RWPE1 (cell line): ENCODE measurements around the gene SNRNP27.

ENCODE experiments used
- CTCF ChIA-PET: fragments of 350-600 bp; sonication (Branson Sonifier 250); formaldehyde crosslinking; extraction: SDS; loops from one replicate; lab custom pipeline; 2021; lab: Yijun Ruan, JAX
- POLR2A ChIA-PET: fragments of 400-600 bp; formaldehyde crosslinking; extraction: SDS; loops from one replicate; lab custom pipeline; 2020; ENCODE audit warnings: antibody characterized with exemption; ENCODE audit not compliant: low non-redundant PET; lab: Yijun Ruan, JAX
- DNase-seq: peaks from one replicate; pipeline ENCODE4 v3.0.0; 2012; ENCODE audit warnings: low spot score
- H3K27ac ChIP-seq: fragments of 450-650 bp; 2 replicates; pipeline ENCODE4 v1.5.1; 2017
- TF ChIP-seq, protein P1 (sequence below): fragments of 450-650 bp; conservative IDR thresholded peaks from 2 replicates; pipeline ENCODE4 v1.5.1; 2017; ENCODE audit warnings: low read depth, mild to moderate bottlenecking

SNRNP27 gene

DNA sequence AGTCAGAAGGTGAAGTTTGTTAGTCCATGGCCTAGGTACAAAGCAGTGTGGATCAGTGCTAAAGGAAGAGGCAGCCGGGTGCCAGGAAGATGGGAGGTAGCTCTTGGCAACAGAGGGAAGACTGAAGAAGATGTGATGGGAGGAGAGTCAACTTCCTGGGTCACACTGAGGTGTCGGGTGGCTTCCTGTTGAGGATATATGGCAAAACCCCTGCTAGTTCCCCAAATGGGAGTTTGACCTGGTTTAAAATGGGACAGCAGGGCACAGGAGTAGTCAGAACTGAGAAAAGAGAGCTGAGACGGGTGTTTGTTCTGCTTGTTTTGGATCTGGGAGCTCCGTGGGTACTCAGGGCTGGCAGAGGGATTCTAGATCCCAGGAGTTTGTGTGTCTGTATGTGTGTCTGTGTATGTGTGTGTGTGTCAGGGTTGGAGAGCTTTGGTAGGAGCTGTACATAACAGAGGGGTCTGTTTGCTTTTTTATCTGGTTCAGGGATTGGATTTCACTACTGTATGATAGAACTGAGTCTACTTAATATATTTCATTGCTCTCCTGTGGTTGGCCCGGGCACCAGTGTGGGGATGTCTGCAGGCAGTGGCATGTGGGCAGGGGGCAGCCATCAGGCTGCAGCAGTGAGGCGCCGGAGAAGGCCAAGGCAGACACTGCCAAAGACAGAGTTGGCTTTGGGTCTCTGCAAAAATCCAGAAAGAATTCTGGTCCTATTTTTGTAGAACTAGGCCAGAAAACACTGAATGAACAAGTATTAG is 38.3 kb downstream of the SNRNP27 start:
- ChIA-PET CTCF (no interaction called here), POLR2A (no interaction called here)
- peak overlapping the region; percentile 21; the same call in 1 of the 2 replicates for H3K27ac ChIP-seq
- TF ChIP-seq, protein P1, sequence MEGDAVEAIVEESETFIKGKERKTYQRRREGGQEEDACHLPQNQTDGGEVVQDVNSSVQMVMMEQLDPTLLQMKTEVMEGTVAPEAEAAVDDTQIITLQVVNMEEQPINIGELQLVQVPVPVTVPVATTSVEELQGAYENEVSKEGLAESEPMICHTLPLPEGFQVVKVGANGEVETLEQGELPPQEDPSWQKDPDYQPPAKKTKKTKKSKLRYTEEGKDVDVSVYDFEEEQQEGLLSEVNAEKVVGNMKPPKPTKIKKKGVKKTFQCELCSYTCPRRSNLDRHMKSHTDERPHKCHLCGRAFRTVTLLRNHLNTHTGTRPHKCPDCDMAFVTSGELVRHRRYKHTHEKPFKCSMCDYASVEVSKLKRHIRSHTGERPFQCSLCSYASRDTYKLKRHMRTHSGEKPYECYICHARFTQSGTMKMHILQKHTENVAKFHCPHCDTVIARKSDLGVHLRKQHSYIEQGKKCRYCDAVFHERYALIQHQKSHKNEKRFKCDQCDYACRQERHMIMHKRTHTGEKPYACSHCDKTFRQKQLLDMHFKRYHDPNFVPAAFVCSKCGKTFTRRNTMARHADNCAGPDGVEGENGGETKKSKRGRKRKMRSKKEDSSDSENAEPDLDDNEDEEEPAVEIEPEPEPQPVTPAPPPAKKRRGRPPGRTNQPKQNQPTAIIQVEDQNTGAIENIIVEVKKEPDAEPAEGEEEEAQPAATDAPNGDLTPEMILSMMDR: no peak
- no peak for DNase-seq

GRCh38 chr2:69932596-69932922 is 38.8 kb downstream of the SNRNP27 start:
- CTCF ChIA-PET: no interaction called here
- no peak for DNase-seq
- no peak overlapping the region for H3K27ac ChIP-seq
- TF ChIP-seq, protein P1: no peak
- POLR2A ChIA-PET: no interaction called here

DNA sequence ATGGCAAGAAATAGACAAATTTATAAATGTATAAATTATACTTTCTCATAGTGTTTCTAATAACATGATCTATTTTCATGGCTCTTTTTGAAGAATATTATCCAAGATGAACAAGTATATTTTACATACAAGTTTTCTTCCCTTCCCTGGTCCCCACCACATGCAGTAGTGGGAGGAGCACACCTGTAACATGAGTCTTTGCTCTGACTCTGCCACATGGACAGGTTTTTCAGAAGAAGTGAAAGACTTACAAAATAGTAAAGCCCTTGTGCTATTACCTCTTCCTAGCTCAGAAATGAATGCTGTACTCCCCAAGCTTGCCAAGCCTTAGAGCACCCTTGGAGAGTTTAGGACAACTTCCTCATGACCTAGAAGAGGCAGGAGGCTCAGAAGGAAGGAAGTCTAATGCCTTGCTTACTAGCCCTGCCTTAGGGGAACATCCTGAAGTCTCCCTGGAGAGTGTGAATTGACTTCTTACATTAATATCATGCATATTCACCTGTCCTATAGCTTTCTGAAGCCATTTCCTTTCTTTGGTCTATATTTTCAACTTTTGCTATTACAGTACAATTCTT is 39.6 kb downstream of the SNRNP27 start:
- TF ChIP-seq, protein P1: no peak
- ChIA-PET CTCF (interaction anchor here (0.9 kb wide), 1 partner anchor 209 kb away, joined by 3 read pairs; no protein-coding TSS in a partner anchor), POLR2A (no interaction called here)
- DNase-seq: no peak
- H3K27ac ChIP-seq: no peak overlapping the region

DNA sequence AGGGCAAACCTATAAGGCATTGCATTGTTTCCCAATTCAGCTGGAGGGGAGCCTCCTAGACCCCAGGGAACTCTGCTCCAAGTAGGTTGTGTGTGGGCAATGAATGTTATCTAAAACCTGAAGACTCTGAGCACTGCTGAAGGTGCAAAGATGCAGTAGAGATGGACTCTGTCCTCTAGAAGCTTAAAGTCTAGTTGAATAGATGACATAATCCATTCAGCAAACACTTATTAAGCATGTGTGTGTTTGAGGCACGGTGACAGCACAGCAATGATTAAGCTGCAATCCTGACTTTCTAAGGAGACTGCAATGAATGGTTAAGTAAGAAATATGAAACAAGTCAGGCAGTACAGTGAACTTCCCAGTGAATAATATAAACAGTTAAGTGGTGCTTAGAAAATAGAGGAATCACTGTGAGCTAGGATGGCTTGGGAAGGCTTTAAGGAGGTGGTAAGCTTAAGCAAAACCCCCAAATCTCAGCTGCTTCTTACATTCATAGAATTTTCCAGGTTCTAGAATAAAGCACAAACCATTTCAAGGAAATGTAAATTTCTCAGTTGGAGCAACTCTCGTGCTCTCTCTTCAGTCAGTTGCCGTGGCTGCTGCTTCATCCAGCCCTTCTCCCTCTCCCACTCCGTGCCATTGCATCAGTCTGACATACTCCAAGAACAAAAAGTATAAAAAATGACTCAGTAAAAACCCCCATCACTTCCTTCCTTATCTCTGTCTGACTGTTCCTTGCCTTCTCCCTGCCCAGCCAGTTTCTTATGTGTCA is 40.3 kb downstream of the SNRNP27 start:
- peak; percentile 72 for DNase-seq
- H3K27ac ChIP-seq: no peak overlapping the region
- ChIA-PET CTCF (interaction anchor here (0.6 to 0.9 kb wide), 2 partner anchors 11 to 209 kb away, joined by 3 to 5 read pairs; no protein-coding TSS in a partner anchor), POLR2A (interaction anchor here (1.1 kb wide), 1 partner anchor 12 kb away, joined by 3 read pairs; no protein-coding TSS in a partner anchor)
- TF ChIP-seq, protein P1: no peak

DNA sequence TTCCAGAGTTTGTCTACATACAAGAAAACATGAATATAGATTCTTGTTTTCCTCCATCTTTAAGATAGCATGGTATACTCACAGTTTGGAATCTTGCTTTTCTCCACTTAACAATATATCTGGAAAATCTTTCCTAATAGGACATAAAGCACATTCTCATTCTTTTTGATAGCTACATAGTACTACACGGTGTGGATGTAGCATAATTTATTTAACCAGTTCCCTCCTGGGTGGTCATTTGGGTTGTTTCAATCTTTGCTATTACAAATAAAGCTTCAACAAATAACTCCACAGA is 40.8 kb downstream of the SNRNP27 start:
- DNase-seq: no peak
- H3K27ac ChIP-seq: no peak overlapping the region
- TF ChIP-seq, protein P1: no peak
- ChIA-PET CTCF (interaction anchor here (0.5 kb wide), 1 partner anchor 114 kb away, joined by 4 read pairs; no protein-coding TSS in a partner anchor), POLR2A (interaction anchor here (1.1 kb wide), 1 partner anchor 11 kb away, joined by 3 read pairs; no protein-coding TSS in a partner anchor)

DNA sequence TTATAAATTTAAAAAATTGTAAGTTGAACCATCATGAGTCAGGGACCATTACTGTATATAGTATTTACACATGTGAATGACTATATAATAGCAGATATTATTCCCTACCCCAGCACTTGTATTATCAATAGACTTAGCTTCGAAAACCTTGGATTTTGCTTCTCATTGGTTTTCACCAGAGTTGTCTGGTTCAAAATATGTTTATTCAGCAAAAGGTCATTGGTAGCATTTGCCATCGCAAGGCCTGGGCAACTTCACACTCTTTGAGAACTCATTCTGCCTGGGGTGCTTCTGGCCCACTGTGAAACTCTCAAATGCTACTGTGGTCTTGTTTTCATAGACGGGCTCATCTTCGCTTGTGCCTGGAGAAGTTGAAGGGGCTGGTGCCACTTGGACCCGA is 41.3 kb downstream of the SNRNP27 start:
- DNase-seq: no peak
- ChIA-PET POLR2A (interaction anchor here (1.1 kb wide), 1 partner anchor 11 kb away, joined by 3 read pairs; no protein-coding TSS in a partner anchor), CTCF (interaction anchor here (0.5 kb wide), 1 partner anchor 113 kb away, joined by 4 read pairs; no protein-coding TSS in a partner anchor)

More for the DNA sequence above, 41.3 kb downstream of the SNRNP27 start:
- no peak overlapping the region for H3K27ac ChIP-seq
- TF ChIP-seq, protein P1: no peak
